ENCODE measurements around the gene CDC42BPG. TPM values are rescaled to one million over a fixed set of nuclear protein-coding genes. Genes with fewer than 3 reads are reported as not detected.
A peak's percentile ranks its signal among the peaks of the same experiment; 100 is the strongest.

Gene CDC42BPG
- total RNA-seq, 1 donor from 2014 or later = 21.1 TPM

- Mint-ChIP-seq H3K4me3 (ENCODE audit: low read depth) (no peak overlapping the region), H3K36me3 (ENCODE audit: insufficient read depth) (peaks cover 8% of the 10 kb centered on the region), H3K4me1 (ENCODE audit: low read depth) (no peaks in the 10 kb centered on the region), H3K27ac (no peak overlapping the region), H3K27me3 (no peaks in the 10 kb centered on the region), H3K9me3 (ENCODE audit: low read depth) (no peaks in the 10 kb centered on the region)
- no peak for TF ChIP-seq CTCF (IDR thresholded peaks at IDR 0.05; ENCODE audit: unreplicated experiment)
- DNase-seq (ENCODE audit: low spot score, unreplicated experiment) = no peak
Measured at GRCh38 chr11:64852804-64853509, 8.5 kb upstream of the CDC42BPG start.

- no peak for DNase-seq (ENCODE audit: low spot score, unreplicated experiment)
- TF ChIP-seq CTCF (IDR thresholded peaks at IDR 0.05; ENCODE audit: unreplicated experiment) = no peak
- Mint-ChIP-seq H3K4me3 (ENCODE audit: low read depth) (no peak overlapping the region), H3K27me3 (no peaks in the 10 kb centered on the region), H3K27ac (peak overlapping the region; percentile 70), H3K36me3 (ENCODE audit: insufficient read depth) (peaks cover 8% of the 10 kb centered on the region), H3K4me1 (ENCODE audit: low read depth) (no peaks in the 10 kb centered on the region), H3K9me3 (ENCODE audit: low read depth) (no peaks in the 10 kb centered on the region)
Measured at GRCh38 chr11:64851831-64852351, 7.4 kb upstream of the CDC42BPG start.

DNA sequence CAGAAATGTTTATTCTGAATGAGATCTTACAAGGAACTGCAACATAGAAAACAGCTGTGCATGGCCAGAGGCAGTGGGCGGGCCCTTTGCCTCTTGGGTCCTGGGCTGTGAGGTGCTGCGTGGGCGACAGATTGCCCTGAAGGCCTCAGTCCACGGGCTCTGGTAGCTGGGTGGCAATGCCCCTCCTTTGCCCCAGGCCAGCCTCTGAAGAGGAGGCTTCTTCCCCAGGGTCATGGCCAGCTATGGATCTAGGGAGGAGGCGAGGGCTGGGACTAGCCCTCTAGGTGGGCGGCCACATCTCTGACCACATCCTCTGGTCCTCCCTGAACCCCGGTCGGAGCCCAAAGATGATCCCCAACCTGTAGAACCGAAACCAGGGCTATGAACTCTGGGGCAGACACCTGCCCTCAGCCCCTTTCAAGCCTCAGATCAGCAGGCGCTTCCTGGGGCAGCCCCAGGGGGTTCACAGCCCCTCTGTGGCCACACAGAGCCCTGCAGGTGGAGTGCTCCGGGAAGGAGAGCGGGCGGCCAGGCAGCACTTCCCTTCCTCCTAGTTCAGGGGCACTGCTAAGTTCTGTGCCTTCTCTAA, 6.6 kb upstream of the CDC42BPG start:
- Mint-ChIP-seq H3K27ac (no peak overlapping the region), H3K36me3 (ENCODE audit: insufficient read depth) (peaks cover 8% of the 10 kb centered on the region), H3K4me3 (ENCODE audit: low read depth) (no peak overlapping the region), H3K4me1 (ENCODE audit: low read depth) (no peaks in the 10 kb centered on the region), H3K9me3 (ENCODE audit: low read depth) (no peaks in the 10 kb centered on the region), H3K27me3 (no peaks in the 10 kb centered on the region)
- no peak for TF ChIP-seq CTCF (IDR thresholded peaks at IDR 0.05; ENCODE audit: unreplicated experiment)
- no peak for DNase-seq (ENCODE audit: low spot score, unreplicated experiment)

DNA sequence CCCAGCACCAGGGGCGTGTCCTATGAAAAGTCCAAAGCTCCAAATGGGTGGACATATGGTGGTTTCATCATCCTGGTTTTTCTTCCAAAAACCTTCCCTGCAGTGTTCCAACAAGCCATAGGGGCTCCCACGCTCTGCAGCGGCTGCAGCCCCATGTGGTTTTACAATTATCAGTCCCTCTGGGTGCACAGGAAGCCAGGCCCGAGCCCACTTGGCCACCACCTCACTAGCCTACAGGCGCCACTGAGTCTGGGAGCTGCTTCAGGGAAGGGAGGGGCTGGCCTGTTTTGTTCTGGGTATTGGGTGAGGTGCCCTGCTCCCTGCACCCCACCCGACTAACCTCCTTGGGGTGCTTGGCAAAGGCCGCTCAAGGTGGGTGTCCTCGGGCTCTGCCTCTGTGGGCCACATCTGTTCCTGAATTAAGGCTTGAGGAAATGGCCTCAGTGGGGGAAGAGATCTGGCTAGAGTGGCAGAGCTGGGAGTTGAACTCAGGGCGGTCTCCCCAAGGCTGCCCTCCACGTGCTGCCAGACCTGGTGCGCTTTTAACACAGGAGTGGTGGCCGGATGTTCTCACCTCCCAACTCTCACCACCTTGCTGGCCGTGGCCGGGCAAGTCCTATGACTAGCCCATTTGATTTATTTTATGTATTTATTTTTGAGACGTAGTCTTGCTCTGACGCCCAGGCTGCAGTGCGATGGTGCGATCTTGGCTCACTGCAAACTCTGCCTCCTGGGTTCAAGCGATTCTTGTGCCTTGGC, 5.3 kb upstream of the CDC42BPG start:
- no peak for TF ChIP-seq CTCF (IDR thresholded peaks at IDR 0.05; ENCODE audit: unreplicated experiment)
- Mint-ChIP-seq H3K36me3 (ENCODE audit: insufficient read depth) (peaks cover 3% of the 10 kb centered on the region), H3K9me3 (ENCODE audit: low read depth) (no peaks in the 10 kb centered on the region), H3K27me3 (no peaks in the 10 kb centered on the region), H3K4me3 (ENCODE audit: low read depth) (no peak overlapping the region), H3K4me1 (ENCODE audit: low read depth) (no peaks in the 10 kb centered on the region), H3K27ac (no peak overlapping the region)
- DNase-seq (ENCODE audit: low spot score, unreplicated experiment) = no peak

GRCh38 chr11:64848826-64849597, 4.6 kb upstream of the CDC42BPG start:
- Mint-ChIP-seq H3K27me3 (no peaks in the 10 kb centered on the region), H3K36me3 (ENCODE audit: insufficient read depth) (no peaks in the 10 kb centered on the region), H3K4me1 (ENCODE audit: low read depth) (peaks cover under 1% of the 10 kb centered on the region), H3K9me3 (ENCODE audit: low read depth) (no peaks in the 10 kb centered on the region), H3K4me3 (ENCODE audit: low read depth) (no peak overlapping the region), H3K27ac (no peak overlapping the region)
- no peak for DNase-seq (ENCODE audit: low spot score, unreplicated experiment)
- no peak for TF ChIP-seq CTCF (IDR thresholded peaks at IDR 0.05; ENCODE audit: unreplicated experiment)
